ENCODE results near the gene GEMIN5.
"Not testable (repeated sequence)": the region's sequence is repeated elsewhere in the genome, so short reads cannot be mapped to it uniquely, and the experiment has no call there.

Gene GEMIN5

DNA sequence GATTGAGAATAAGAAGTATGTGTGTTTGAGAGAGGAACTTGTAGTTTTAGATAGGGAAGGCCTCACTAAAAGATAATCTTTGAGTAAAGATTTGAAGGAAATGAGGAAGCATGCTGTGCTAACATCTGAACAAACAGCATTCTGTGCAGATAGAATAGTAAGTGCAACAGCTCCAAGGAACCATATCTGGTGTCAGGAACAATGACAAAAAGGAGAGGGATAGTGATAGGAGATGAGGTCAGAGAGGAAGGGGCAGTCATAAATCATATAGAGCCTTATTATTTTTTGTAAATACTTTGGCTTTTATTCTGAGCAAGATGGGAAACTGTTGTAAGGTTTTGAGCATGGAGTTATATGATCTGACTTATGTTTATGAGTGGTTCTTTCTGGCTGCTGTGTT is 6.7 kb upstream of the GEMIN5 start:
- no peak for DNase-seq (ENCODE audit: low read depth)

DNA sequence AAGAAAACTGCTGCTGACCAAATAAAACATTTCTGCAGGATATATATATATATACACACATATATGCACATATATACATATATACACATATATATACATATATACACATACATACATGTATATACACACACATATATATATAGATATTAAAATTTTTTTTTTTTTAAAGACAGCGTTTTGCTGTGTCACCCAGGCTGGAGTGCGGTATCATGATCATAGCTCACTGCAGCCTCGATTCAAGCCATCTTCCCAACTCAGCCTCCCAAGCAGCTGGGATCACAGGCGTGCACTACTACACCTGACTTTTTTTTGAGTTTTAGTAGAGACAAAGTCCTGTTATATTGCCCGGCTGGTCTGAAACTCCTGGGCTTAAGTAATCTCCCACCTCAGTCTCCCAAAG is 5.5 kb upstream of the GEMIN5 start:
- no peak for DNase-seq (ENCODE audit: low read depth)

- DNase-seq (ENCODE audit: low read depth): peak; percentile 81
Measured at GRCh38 chr5:154940772-154941620, 3.0 kb upstream of the GEMIN5 start, which contains the start of gene MRPL22. Gene MRPL22, plus strand, starts transcription at chr5:154941073. Its CDS starts 38 bp downstream, at chr5:154941111.

DNA sequence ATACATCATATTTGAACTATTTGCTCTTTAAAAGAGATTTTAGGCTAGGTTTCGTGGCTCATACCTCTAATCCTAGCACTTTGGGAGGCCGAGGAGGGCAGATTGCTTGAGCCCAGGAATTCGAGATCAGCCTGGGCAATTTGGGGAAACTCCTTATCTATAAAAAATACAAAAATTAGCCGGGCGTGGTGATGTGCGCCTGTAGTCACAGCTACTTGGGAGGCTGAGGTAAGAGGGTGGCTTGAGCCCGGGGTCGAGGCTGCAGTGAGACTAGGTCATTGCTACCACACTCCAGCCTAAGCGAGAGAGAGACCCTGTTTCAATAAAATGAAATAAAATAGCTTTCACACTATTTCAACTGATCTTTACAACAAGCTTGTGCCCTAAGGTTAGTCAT is 2.4 kb upstream of the GEMIN5 start:
- DNase-seq (ENCODE audit: low read depth): no peak

- not testable (repeated sequence) for DNase-seq (ENCODE audit: low read depth)
Measured at GRCh38 chr5:154939387-154939786, 1.4 kb upstream of the GEMIN5 start.

DNA sequence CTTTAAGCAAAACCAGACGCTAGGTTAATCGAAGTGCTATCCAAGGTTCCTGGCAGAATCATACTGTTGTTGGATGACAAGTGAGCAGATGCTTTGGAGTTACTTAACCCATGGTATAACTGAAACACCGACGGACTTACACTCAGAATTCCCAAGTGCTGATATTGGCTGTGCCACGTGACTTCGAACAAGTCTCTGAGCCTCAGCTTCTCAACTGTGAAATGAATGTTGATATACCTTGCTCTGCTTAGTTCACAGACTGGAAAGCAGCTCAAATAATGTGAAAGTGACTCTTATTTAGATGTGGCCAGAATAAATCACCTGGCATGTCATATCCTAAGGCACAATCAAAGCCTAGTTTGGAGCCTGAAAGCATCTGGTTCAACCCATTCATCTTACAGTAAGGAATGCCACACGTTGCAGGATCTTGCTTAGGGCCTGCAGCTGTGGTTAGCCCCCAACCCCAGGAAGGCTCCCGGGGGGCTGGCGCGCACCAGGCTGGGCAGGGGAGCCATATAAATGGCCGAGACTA is 759 bp downstream of the GEMIN5 start:
- no peak for DNase-seq (ENCODE audit: low read depth)

GRCh38 chr5:154934881-154935280 is 3.1 kb downstream of the GEMIN5 start:
- DNase-seq (ENCODE audit: low read depth): no peak

DNA sequence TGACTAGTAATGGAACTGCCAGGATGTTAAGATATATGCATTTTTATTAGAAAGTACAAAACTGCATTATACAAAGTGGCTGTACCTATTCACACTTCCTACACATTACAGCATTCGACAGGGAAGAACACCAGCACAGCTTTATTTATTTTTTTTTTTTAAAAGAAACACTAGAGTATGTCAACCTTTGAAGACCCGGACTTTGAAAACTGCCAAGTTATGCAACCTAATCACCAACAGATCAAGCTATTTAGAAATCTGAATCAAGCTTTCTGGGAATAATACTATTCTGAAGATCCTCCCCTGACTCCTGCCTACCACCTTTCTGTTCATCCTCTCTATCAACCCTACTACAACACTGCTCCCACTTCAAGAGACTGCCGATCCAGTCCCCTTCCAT is 4.5 kb downstream of the GEMIN5 start:
- no peak for DNase-seq (ENCODE audit: low read depth)

- peak; percentile 76 for DNase-seq (ENCODE audit: low read depth)
Measured at GRCh38 chr5:154923441-154924430, 14.3 kb downstream of the GEMIN5 start.

- DNase-seq (ENCODE audit: low read depth): no peak
Measured at GRCh38 chr5:154917757-154918156, 20.3 kb downstream of the GEMIN5 start.

DNA sequence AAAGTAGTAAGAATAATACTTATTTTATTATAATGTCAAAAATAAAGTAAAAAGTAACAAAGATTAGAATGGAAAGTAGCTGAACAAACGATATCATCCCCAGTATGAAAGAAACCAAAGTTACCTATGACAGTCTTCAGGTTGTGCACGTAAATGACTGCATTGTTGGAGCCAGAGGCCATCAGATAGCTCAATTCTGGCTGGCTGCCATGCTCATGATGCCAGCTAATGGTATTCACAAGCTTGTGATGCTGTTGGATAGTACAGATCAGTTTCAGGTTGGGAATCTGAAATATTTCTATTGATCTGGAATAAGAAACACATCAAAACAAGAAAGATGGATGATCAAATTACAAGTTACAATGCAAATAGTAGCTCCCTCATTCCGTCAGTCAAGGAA is 21.1 kb downstream of the GEMIN5 start:
- no peak for DNase-seq (ENCODE audit: low read depth)

- not testable (repeated sequence) for DNase-seq (ENCODE audit: low read depth)
Measured at GRCh38 chr5:154905601-154906000, 32.4 kb downstream of the GEMIN5 start.

- no peak for DNase-seq (ENCODE audit: low read depth)
Measured at GRCh38 chr5:154901913-154902312, 36.1 kb downstream of the GEMIN5 start.

DNA sequence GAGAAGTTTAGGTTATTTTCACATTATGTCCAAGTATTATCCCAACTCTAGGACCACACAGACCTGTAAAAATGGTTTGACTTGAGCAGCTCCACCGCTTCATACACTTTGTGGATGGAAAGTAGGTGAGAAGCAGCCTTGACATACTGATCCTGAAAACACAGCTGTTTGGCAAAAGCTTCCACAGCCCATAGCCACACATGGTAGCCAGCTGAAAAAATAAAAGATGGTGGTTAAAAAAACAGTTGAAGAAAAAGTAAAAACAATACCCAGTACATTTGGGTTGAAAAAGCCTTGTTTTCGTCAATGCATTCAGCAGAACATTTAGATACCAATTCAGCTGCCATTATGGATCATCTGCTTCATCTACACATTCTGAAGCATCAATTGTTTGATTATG is 36.7 kb downstream of the GEMIN5 start:
- DNase-seq (ENCODE audit: low read depth): no peak

DNA sequence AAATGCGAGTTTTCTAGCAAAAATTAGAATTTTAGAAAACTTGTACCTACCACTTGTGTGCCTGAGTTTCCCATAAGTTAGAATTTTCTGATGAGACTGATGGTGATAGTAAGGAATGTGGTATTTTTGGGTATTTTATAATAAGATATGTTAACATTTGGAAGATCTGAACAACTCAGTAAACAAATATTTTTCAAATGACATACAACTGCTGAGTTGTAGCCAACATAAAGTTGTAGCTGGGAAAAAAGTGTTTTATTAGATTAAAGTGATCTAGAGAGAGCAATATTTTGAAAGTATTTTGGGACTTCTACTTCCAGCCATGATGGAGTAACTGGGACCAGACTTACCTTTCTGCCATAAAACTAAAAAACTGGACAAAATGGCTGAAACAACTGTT is 37.9 kb downstream of the GEMIN5 start:
- no peak for DNase-seq (ENCODE audit: low read depth)

DNA sequence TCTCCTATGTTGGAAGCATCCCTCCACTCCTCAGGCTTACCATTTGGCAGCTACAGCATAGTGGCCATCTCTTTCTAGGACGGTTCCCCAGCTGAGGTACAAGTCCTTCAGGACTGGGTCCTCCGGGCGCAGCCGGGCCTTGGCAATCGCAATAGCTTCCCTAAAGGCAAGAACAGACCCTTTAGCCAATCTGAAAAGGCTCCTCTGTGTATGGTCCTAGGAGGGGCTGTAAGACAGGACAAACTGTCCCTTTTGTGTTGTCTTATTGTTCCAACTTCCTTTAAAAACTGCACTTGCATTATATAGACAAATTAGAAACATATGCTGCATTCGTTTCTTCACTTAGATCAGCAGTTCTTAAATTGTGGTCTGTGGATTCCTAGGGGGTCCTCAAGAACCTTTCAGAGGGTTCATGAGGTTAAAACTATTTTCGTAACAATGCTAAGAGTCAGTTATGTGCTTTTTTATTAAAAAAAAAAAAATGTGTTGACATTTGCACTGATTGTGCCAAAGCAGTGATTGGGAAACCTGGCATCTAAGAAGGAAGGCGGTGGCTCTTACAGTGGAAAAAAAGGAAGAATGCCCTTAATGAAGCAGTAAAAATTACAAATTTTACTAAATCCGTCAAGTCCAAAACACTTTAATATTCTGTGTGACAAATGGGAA is 38.7 kb downstream of the GEMIN5 start:
- no peak for DNase-seq (ENCODE audit: low read depth)

GRCh38 chr5:154898210-154898609 is 39.8 kb downstream of the GEMIN5 start:
- DNase-seq (ENCODE audit: low read depth): no peak

- DNase-seq (ENCODE audit: low read depth): no peak
Measured at GRCh38 chr5:154896562-154897165, 41.3 kb downstream of the GEMIN5 start.

GRCh38 chr5:154895606-154896561 is 42.1 kb downstream of the GEMIN5 start:
- DNase-seq (ENCODE audit: low read depth): no peak

- DNase-seq (ENCODE audit: low read depth): no peak
Measured at GRCh38 chr5:154893381-154893780, 44.6 kb downstream of the GEMIN5 start.
